A673 (cell line): ENCODE results near the gene LPP.

Source experiments
- CTCF ChIP-seq: fragments of 300-800, 200-600 bp; sonication (generic); conservative IDR thresholded peaks from 2 replicates; pipeline ENCODE4 v1.5.1; 2017; ENCODE audit warnings: low read depth, mild to moderate bottlenecking, antibody characterized with exemption, low read length, moderate library complexity, mixed read lengths
- EZH2 ChIP-seq: fragments of 200-600 bp; sonication (generic); IDR thresholded peaks from 2 replicates; pipeline ENCODE4 v1.6.1; 2017; ENCODE audit warnings: borderline replicate concordance, low read depth, mild to moderate bottlenecking, mixed read lengths, antibody characterized with exemption, low read length; ENCODE audit not compliant: poor library complexity, severe bottlenecking

- no peak for TF ChIP-seq CTCF
- TF ChIP-seq EZH2 = no peak
Measured at GRCh38 chr3:188822411-188822810, 668.5 kb downstream of the LPP start.
